Peyer's patch (tissue), 4 donors: ENCODE results near the gene BLOC1S3. TPM values are rescaled to one million over a fixed set of nuclear protein-coding genes. Genes with fewer than 3 reads are reported as not detected.

Experiments
- DNase-seq, 3 donors: peaks; one replicate each; pipeline ENCODE4 v3.0.0-alpha.2; 2017 to 2019
- H3K27ac ChIP-seq, 4 donors: fragments of 200-600 bp; sonication (generic); one replicate each; pipeline ENCODE4 v1.5.1; 2016 to 2019
- H3K27me3 ChIP-seq, 2 donors: fragments of 200-600 bp; sonication (generic); one replicate each; pipeline ENCODE4 v1.5.1; 2019
- H3K36me3 ChIP-seq, 3 donors: fragments of 200-600 bp; sonication (generic); one replicate each; pipeline ENCODE4 v1.5.1; 2016 to 2019
- H3K4me1 ChIP-seq, 4 donors: fragments of 200-600 bp; sonication (generic); one replicate each; pipeline ENCODE4 v1.5.1; 2016 to 2019
- H3K4me3 ChIP-seq, 4 donors: fragments of 200-600 bp; sonication (generic); 1 replicate in 3 of 4; 2 replicates in 1 of 4; pipeline ENCODE4 v1.5.1; 2016 to 2019; ENCODE audit warnings: mild to moderate bottlenecking in 1 of 4
- H3K9me3 ChIP-seq, 4 donors: fragments of 200-600 bp; sonication (generic); one replicate each; pipeline ENCODE4 v1.5.1; 2016 to 2019; ENCODE audit warnings: mild to moderate bottlenecking in 1 of 4
- POLR2A ChIP-seq, 2 donors: fragments of 450-650 bp; IDR thresholded peaks; one replicate each; pipeline ENCODE4 v1.5.1; 2017; ENCODE audit warnings: antibody characterized with exemption in 2 of 2, mild to moderate bottlenecking in 2 of 2, moderate library complexity in 2 of 2
- total RNA-seq, 4 donors: library from RNA; depleted of rRNA; stranded (reverse); fragments of >200 nt; gene quantifications; one replicate each; pipeline ENCODE4 v1.1.0, GENCODE V29; 2016
- TF ChIP-seq, protein P1 (sequence below), 6 experiments: fragments of 450-650 bp in 4 of 6; fragments of 200-600 bp in 2 of 6; sonication (generic) in 1 of 6; IDR thresholded peaks; one replicate each; pipeline ENCODE4 v1.5.1; 2017 to 2019; ENCODE audit warnings: antibody characterized with exemption in 6 of 6, mild to moderate bottlenecking in 3 of 6, moderate library complexity in 1 of 6

Gene BLOC1S3
- total RNA-seq, 4 donors from 2014 or later, result 6.6 to 18.0 (median 10.3) TPM

GRCh38 chr19:45213031-45213430 lies 34.4 kb downstream of the BLOC1S3 start:
- Histone ChIP-seq H3K27me3 (peaks cover 0 to 12% of the 10 kb centered on the region in 2 donors), H3K27ac (peak overlapping the region in 1 of 4 donors; percentile 39)
- no peak for DNase-seq

GRCh38 chr19:45215391-45216191 lies 37.0 kb downstream of the BLOC1S3 start:
- Histone ChIP-seq H3K36me3 (no peaks in the 10 kb centered on the region), H3K4me1 (peaks cover 0 to 5% (median 0%) of the 10 kb centered on the region in 4 donors), H3K9me3 (no peaks in the 10 kb centered on the region), H3K4me3 (no peak overlapping the region), H3K27me3 (peaks cover 0 to 15% of the 10 kb centered on the region in 2 donors), H3K27ac (no peak overlapping the region)
- DNase-seq, result no peak
- no peak for TF ChIP-seq POLR2A (IDR thresholded peaks at IDR 0.05)
- TF ChIP-seq, protein P1, sequence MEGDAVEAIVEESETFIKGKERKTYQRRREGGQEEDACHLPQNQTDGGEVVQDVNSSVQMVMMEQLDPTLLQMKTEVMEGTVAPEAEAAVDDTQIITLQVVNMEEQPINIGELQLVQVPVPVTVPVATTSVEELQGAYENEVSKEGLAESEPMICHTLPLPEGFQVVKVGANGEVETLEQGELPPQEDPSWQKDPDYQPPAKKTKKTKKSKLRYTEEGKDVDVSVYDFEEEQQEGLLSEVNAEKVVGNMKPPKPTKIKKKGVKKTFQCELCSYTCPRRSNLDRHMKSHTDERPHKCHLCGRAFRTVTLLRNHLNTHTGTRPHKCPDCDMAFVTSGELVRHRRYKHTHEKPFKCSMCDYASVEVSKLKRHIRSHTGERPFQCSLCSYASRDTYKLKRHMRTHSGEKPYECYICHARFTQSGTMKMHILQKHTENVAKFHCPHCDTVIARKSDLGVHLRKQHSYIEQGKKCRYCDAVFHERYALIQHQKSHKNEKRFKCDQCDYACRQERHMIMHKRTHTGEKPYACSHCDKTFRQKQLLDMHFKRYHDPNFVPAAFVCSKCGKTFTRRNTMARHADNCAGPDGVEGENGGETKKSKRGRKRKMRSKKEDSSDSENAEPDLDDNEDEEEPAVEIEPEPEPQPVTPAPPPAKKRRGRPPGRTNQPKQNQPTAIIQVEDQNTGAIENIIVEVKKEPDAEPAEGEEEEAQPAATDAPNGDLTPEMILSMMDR (IDR thresholded peaks at IDR 0.05), result no peak

More at GRCh38 chr19:45213031-45213430, 34.4 kb downstream of the BLOC1S3 start:
- TF ChIP-seq POLR2A (IDR thresholded peaks at IDR 0.05), result no peak
- TF ChIP-seq, protein P1 (IDR thresholded peaks at IDR 0.05), result no peak
- Histone ChIP-seq H3K4me3 (no peak overlapping the region), H3K4me1 (peaks cover 0 to 5% (median 0%) of the 10 kb centered on the region in 4 donors), H3K36me3 (no peaks in the 10 kb centered on the region), H3K9me3 (no peaks in the 10 kb centered on the region)

- no peak overlapping the region for H3K4me3 ChIP-seq
- TF ChIP-seq POLR2A (IDR thresholded peaks at IDR 0.05), result no peak
- H3K9me3 ChIP-seq, result no peaks in the 10 kb centered on the region
- no peaks in the 10 kb centered on the region for H3K36me3 ChIP-seq
- peaks cover 0 to 15% of the 10 kb centered on the region in 2 donors for H3K27me3 ChIP-seq
- no peak overlapping the region for H3K27ac ChIP-seq
- H3K4me1 ChIP-seq, result peaks cover 0 to 5% (median 0%) of the 10 kb centered on the region in 4 donors
- DNase-seq, result no peak
These were observed 38.1 kb downstream of the BLOC1S3 start for GRCh38 chr19:45216667-45217066.

GRCh38 chr19:45217193-45217956 lies 38.8 kb downstream of the BLOC1S3 start:
- no peaks in the 10 kb centered on the region for H3K9me3 ChIP-seq
- TF ChIP-seq POLR2A (IDR thresholded peaks at IDR 0.05), result no peak
- TF ChIP-seq, protein P1 (IDR thresholded peaks at IDR 0.05), result no peak
- DNase-seq, result no peak
- peaks cover 0 to 5% (median 0%) of the 10 kb centered on the region in 4 donors for H3K4me1 ChIP-seq
- peaks cover 0 to 15% of the 10 kb centered on the region in 2 donors for H3K27me3 ChIP-seq
- no peaks in the 10 kb centered on the region for H3K36me3 ChIP-seq
- H3K27ac ChIP-seq, result no peak overlapping the region
- H3K4me3 ChIP-seq, result no peak overlapping the region

DNA sequence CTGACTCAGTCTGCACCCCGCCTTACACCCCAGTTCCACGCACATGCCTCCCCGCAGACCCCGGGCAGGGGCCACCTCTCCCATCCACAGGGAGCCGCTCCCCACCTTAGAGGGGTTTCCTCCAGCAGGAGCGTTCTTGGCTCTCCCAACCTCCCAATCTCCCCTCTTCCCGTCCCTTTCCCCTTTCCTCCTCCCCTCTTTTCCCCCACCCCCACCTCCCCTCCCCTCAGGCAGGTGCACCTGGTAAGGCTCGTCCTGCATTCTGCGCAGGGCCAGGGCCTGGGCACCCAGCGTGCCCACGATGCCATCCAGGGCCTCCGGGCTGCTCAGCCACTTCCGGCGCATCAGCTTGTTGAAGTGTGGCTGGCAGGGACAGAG lies 39.4 kb downstream of the BLOC1S3 start:
- no peak for DNase-seq
- Histone ChIP-seq H3K27me3 (peaks cover 0 to 15% of the 10 kb centered on the region in 2 donors), H3K9me3 (no peaks in the 10 kb centered on the region), H3K4me3 (no peak overlapping the region), H3K4me1 (peaks cover 0 to 5% (median 0%) of the 10 kb centered on the region in 4 donors), H3K27ac (no peak overlapping the region), H3K36me3 (no peaks in the 10 kb centered on the region)
- TF ChIP-seq, protein P1 (IDR thresholded peaks at IDR 0.05), result no peak
- no peak for TF ChIP-seq POLR2A (IDR thresholded peaks at IDR 0.05)

DNA sequence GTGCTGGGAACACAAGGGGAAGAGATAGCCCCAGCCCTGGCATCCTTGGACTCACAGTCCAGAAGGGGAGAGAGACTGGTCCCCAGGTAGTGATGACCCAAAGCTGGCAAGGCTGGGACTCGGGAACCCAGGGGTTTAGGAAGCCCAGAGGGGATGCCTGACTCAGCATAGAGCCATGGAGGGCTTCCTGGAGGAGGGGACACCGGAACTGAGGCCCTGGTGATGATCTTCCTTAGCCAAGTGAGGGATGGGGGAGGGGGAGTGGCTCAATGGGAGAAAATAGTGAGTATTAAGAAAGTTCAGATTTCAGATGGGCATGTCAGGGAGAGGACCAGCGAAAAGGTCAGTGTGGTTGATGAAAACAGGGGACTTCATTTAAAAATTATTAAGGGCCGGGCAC lies 39.8 kb downstream of the BLOC1S3 start:
- Histone ChIP-seq H3K36me3 (no peaks in the 10 kb centered on the region), H3K9me3 (no peaks in the 10 kb centered on the region), H3K4me1 (peaks cover 0 to 5% (median 0%) of the 10 kb centered on the region in 4 donors), H3K27me3 (peaks cover 0 to 18% of the 10 kb centered on the region in 2 donors), H3K27ac (no peak overlapping the region), H3K4me3 (no peak overlapping the region)
- TF ChIP-seq, protein P1 (IDR thresholded peaks at IDR 0.05), result no peak
- DNase-seq, result no peak
